NCI-H2029 (cell line): ENCODE data around the gene OR13C9.
"Not testable (repeated sequence)": the region's sequence is repeated elsewhere in the genome, so short reads cannot be mapped to it uniquely, and the experiment has no call there.

Experiments used
- DNase-seq: peaks from one replicate; lab custom pipeline; 2025; lab: John Stamatoyannopoulos, UW

OR13C9 gene, protein sequence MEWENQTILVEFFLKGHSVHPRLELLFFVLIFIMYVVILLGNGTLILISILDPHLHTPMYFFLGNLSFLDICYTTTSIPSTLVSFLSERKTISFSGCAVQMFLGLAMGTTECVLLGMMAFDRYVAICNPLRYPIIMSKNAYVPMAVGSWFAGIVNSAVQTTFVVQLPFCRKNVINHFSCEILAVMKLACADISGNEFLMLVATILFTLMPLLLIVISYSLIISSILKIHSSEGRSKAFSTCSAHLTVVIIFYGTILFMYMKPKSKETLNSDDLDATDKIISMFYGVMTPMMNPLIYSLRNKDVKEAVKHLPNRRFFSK

DNA sequence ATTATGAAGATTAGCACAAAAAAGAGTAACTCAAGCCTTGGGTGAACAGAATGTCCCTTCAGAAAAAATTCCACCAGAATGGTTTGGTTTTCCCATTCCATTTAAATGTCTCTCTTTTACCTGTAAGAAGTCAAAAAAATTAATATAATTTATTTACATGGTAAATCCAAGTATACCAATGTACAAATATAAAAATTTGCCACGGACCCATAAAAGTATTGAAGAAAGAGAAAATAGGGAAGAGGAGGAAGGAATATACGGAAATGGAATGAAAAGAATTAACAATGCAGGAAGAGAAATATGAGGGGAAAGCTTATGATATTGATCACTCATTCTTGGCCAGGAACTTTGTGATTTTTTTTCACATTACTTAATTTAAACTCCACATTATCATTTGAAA is at the start of gene OR13C9:
Gene OR13C9 (minus strand): TSS at position 101 of the 400 bp plus-strand sequence. CDS start 0 bp downstream, at position 101.
- no peak for DNase-seq

DNA sequence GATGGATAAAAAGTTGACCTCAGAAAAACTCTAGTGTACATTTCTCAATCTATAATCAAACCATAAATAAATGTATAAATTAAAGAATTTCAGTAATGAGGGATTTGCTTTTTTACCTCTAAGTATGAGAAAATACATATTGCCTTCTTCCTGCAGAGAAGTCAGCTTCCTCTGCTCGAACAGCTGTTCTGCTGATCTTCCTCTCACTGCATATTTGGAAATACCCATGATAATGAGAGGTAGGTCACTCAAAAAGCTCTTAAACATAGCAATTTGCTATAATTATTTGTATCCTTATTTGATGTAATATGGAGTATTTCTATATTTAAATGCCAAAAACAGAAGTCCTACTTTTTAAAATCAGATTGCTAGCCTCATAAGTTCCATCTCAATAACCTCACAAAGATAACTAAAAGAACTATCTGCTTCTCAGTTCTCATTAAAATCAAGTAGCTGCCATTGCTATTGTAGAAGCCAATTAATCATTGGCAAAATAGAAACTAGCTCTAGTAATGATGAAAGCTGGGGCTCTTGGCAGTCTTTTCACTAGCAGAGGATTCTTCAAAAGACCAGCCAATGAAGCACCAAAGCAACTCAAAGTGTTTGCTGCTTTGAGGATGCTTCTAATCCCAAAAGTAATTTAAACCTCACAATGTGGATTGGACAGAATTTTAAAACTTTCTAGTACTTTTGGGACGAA is 40.6 kb upstream of the OR13C9 start:
- DNase-seq, result no peak

DNA sequence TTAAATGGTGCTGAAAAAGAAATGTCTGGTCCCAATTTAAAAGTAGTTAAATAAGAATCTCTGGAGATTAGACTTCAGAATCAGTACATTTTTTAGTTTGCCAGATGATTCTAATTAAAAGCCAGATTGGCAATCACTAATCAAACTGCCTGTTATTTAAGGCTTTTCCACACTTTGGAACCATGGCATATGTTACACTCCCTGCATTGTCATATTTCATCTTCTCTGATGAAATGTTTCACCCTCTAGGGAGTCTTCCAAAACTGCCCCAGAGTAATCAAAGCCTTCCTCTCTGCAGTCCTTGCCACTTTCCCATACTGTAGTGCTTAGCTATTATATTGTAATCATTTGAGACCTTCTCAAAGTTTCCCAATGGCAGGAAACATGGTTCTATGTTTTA is 17.5 kb upstream of the OR13C9 start:
- DNase-seq, result no peak

DNA sequence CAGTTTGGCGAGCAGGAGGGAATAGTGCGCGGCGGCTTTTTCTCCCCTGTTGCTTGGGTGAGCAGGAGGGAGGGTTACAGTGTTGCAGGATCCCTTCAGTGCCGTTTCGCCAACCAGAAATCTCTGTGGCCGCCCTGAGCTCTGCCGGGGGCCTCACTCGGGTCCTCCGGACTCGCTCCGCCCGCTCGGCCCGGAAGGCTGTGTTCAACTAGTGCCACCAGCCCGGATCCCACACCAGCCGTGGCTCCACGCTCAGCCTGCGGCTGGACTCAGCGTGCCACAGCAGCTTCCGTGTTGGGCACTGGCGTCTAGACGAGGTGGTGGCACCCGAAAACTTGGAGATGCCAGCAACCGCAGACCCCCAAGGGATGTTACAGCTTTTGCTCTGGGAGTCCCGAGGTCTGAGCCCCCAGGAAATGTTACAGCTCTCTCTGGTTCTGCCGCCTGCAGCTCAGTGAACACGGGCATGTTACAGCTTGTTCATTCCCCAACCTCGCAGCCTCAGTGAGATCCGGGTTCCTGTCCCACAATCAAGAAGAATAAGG is 16.0 kb upstream of the OR13C9 start:
- DNase-seq, result no peak

DNA sequence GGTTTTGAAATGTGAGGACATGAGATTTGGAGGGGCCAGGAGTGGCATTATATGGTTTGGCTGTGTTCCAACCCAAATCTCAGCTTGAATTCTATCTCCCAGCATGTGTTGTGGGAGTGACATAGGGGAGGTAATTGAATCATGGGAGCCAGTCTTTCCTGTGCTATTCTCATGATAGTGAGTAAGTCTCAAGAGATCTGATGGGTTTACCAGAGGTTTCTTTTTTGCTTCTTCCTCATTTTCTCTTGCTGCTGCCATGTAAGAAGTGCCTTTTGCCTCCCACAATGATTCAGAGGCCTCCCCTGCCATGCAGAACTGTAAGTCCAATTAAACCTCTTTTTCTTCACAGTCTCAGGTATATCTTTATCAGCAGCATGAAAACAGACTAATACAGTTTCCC is 8.0 kb upstream of the OR13C9 start:
- not testable (repeated sequence) for DNase-seq

DNA sequence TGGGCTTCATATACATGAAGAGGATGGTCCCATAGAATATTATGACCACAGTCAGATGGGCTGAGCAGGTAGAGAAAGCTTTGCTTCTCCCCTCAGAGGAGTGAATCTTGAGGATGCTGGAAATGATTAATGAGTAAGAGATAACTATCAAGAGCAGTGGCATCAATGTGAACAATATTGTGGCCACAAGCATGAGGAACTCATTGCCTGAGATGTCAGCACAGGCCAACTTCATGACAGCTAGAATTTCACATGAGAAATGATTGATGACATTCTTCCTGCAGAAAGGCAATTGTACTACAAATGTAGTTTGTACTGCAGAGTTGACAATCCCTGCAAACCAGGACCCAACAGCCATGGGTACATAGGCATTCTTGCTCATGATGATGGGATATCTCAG is 586 bp downstream of the OR13C9 start:
- DNase-seq, result no peak

DNA sequence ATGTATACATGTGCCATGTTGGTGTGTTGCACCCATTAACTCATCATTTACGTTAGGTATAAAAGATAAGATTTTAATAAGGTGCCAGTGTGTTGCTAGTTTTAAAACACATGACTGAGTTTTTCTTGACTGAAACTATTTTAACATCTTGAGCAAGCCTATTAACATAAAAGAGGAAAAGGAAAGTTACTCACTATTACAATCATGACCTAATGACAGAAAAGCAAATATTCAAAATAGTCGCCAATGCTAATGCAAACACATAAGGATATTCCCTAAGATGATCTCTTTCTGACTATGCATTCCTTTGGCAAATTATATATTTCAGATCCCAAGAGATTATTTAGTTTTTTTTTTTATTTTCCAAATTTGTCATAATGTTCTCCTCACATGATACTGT is 6.8 kb downstream of the OR13C9 start:
- DNase-seq, result no peak

DNA sequence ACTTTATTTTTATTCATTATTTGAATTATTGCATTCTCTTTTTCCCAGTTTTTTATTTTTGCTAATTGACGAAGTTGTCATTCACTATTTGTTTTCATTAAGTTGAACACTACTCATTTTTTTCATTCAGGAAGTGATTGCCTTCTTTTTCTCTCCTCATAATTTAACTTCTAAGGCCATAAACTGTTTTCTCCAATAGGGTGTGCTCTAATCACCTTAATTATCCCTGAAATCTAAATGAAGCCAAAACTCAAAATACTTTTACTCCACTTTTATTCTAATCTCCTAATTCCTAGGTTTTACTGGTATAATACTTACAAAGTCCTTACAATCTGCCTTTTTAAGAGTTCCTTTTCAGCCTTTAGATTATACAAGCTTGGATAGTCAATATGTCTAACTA is 9.7 kb downstream of the OR13C9 start:
- no peak for DNase-seq

DNA sequence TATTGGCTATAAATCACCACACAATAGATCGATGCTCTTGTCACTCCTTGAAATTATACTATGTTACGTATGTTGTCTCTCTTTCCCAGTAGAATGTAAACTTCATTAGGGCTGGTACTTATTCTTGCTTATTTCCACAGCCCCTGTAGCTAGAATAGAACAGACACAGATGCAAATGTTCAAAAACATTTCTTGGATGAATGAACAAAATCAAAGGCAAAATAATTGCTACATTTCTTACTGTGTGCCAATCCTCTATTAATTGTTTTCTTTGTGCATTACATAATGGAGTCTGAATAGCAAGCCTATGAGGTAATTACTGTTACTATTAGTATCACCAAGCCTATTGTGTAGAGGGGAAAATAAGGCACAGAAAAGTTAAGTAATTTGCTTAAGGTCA is 11.9 kb downstream of the OR13C9 start:
- DNase-seq, result no peak

DNA sequence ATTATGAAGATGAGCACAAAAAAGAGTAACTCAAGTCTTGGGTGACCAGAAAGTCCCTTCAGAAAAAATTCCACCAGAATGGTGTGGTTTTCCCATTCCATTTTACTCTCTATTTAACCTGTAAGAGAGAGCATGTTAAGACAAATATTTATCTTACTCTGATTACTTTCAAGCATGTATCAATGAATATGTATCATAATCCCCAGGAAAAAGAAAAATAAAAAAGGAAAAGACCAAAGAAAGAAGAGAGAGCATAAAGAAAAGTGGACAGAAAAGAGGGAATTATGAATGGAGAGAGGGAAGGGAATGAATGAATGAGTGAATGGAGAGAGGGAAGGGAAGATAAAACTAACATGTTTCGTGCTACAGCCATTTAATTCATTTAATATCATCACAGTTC is 12.5 kb downstream of the OR13C9 start, which contains the start of gene OR13C2:
Gene OR13C2 (minus strand): TSS at position 101 of the 400 bp plus-strand sequence. CDS start 0 bp downstream, at position 101.
- not testable (repeated sequence) for DNase-seq

DNA sequence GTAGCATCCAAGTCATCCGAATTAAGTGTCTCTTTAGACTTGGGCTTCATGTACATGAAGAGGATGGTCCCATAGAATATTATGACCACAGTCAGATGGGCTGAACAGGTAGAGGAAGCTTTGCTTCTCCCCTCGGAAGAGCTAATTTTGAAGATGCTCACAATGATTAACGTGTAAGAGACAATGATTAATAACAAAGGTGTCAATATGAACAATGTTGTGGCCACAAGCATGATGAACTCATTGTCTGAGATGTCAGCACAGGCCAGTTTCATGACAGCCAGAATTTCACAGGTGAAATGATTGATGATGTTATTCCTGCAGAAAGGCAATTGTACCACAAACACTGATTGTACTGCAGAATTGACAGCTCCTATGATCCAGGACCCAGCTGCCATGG is 13.2 kb downstream of the OR13C9 start:
- no peak for DNase-seq

DNA sequence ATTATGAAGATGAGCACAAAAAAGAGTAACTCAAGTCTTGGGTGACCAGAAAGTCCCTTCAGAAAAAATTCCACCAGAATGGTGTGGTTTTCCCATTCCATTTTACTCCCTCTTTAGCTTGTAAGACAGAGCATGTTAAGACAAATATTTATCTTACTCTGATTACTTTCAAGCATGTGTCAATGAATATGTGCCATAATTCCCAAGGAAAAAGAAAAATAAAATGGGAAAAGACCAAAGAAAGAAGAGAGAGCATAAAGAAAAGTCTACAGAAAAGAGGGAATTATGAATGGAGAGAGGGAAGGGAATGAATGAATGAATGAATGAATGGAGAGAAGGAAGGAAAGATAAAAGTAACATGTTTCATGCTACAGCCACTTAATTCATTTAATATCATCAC is 18.7 kb downstream of the OR13C9 start, which contains the start of gene OR13C5:
Gene OR13C5 (minus strand): TSS at position 101 of the 400 bp plus-strand sequence. CDS start 0 bp downstream, at position 101.
- not testable (repeated sequence) for DNase-seq

DNA sequence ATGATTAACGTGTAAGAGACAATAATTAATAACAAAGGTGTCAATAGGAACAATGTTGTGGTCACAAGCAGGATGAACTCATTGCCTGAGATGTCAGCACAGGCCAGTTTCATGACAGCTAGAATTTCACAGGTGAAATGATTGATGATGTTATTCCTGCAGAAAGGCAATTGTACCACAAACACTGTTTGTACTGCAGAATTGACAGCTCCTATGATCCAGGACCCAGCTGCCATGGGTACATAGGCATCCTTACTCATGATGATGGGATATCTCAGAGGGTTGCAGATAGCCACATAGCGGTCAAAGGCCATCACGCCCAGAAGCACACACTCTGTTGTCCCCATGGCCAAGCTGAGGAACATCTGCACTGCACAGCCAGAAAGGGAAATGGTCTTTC is 19.3 kb downstream of the OR13C9 start:
- DNase-seq, result not testable (repeated sequence)

DNA sequence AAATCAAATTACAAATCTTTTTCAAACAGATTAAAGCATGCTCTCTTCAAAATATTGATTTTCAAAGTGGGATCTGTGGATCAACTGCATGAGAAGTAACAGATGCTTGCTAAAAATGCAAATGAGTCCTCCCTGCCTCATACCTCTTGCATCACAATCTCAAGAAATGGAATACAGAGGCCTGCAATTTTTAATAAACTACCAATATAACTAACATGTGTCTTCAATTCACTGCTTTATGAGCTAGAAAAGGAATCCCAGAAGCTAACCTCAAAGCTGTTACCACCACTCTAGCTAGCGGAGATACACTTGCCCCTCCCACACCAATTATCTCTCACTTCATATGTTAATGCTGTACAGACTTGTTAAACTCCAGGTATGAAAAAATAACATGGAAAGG is 28.4 kb downstream of the OR13C9 start:
- DNase-seq, result no peak

DNA sequence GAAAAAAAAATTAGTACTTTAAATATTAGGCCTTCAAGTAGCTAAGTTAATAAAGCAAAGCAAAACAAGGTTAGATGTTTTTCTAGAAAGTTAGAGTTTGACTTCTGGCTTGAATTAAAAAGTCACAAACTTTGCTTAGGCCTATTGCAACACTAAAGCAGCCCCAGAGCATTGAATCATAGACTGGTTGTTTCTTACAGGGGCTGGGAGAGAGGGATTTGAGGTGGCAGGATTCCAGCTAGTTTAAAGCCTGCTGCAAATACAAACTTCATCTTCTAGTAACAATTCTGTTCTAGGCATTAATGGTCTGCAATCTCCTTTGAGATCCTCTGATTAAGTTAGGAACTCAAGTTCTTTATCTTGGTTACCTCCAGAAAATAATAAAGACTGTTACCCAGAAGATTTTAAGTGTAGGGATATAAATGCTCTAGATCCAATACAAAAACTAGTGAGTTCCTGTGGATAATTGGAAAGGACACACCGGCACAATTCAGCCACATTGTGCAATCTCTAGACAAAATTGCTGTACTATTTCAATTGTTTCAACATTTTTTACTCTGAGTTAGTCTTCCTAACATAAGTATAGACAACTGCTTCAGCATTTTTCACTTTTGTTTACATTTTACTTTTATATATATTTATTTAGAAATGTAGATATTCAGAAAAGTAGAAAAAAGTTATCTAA is 31.4 kb downstream of the OR13C9 start:
- DNase-seq, result no peak

DNA sequence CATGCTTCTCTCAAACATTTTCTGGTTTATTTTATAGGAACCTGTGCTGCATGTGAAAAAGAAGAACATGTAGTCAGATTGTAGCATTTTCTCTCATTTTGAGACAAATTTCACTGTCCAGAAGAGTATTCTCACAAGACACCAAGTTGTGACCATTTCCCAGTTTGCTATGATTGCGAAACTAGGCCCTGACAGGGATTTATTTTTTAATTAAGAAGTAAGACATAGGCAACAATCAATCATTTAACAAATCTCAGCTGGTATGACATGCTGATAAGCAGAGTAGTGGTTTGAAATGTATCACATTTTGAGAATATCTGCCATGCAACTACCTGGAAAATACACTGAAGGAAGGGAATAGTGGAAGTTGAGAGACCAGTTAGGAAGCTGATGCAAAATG is 37.4 kb downstream of the OR13C9 start:
- DNase-seq, result no peak

DNA sequence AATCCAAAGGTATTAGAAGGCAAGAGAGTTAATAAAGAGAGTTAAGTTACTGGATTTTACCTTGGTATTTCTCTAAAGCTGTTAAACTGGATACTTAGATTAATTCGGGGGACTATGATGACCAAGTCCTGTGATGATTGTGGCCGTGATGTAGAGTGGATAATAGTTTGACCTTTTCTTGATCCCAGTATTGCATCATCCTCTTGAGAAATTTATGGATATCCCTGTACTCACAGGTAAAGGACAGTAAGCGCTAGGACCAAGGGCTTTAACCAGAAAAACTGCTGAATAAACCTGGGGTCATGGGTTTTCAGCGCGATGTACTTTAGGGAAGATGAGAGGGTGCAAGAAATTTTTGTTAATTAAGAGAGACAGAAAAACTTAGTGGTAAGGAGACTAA is 40.7 kb downstream of the OR13C9 start:
- DNase-seq, result no peak

DNA sequence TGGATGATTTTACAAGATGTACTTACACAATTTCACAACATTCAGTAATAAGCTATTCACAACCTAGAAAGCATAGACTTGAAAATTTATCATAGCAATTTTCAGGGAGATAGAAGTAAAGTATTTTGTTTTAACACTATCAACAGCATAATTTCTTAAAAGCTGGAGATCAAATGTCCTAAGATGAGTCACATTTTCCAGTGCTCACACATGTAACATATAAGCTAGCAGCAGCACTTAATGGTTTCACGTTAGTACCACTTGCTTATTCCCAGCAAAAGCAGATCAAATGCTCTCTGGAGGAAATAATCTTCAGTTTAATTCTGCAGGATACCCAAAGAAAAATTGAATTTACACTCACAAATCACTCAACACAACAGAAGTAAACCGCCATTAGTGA is 42.5 kb downstream of the OR13C9 start:
- DNase-seq, result no peak

DNA sequence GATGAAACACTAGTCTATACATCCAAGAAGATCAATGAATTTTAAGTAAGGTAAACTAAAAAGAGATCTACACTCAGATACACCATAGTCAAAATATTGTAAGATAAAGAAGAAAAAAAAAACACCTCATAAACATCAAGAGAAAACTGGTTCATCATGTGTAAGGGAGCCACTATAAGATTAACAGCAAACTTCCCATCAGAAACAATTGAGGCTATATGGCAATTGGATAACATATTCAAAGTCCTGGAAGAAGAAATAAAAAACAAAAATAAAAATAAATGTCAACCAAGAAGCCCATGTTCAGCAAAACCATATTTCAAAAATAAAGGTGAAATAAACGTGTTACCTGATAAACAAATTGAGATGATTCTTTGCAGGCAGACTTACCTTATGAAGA is 45.4 kb downstream of the OR13C9 start:
- DNase-seq, result no peak

DNA sequence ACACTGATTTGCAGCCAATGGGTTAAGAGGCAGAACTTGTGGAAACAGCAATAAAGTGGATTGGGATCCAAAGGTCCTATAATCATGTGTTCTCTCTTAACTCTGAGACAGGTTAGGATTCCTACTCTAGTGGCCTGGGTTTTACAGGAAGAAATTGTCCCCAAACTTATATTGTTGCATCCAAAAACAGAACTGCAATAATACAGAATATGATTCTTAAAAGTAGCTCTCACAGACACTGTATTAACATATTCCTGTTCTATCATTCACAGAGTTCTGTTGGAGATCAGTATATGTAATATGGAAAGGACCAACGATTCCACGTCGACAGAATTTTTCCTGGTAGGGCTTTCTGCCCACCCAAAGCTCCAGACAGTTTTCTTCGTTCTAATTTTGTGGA is 49.1 kb downstream of the OR13C9 start, which contains the start of gene OR13C8:
Gene OR13C8 (plus strand): TSS at position 301 of the 400 bp plus-strand sequence. CDS start 0 bp downstream, at position 301.
- no peak for DNase-seq
